Superior temporal gyrus (tissue), 1 donor: ENCODE results near the gene AVPR2.

ENCODE experiments used
- DNase-seq: peaks from one replicate; pipeline ENCODE4 v3.0.0-alpha.2; 2016; ENCODE audit errors: extremely low spot score

The AVPR2 gene

GRCh38 chrX:153871451-153871850 lies 33.0 kb upstream of the AVPR2 start:
- DNase-seq, result no peak

GRCh38 chrX:153871946-153872878 lies 32.3 kb upstream of the AVPR2 start:
- DNase-seq, result no peak

- DNase-seq, result no peak
These were observed 31.0 kb upstream of the AVPR2 start for GRCh38 chrX:153873282-153874084.

GRCh38 chrX:153874085-153874365 lies 30.4 kb upstream of the AVPR2 start:
- DNase-seq, result no peak

GRCh38 chrX:153874366-153875125 lies 29.9 kb upstream of the AVPR2 start:
- no peak for DNase-seq

- DNase-seq, result peak; percentile 33
These were observed 28.9 kb upstream of the AVPR2 start for GRCh38 chrX:153875391-153876111.

- DNase-seq, result no peak
These were observed 28.4 kb upstream of the AVPR2 start for GRCh38 chrX:153876112-153876491.

GRCh38 chrX:153877571-153878261 lies 26.8 kb upstream of the AVPR2 start:
- no peak for DNase-seq

GRCh38 chrX:153878345-153878744 lies 26.1 kb upstream of the AVPR2 start:
- no peak for DNase-seq

- no peak for DNase-seq
These were observed 25.4 kb upstream of the AVPR2 start for GRCh38 chrX:153878969-153879653.

- no peak for DNase-seq
These were observed 24.6 kb upstream of the AVPR2 start for GRCh38 chrX:153879741-153880439.

GRCh38 chrX:153880440-153880815 lies 24.0 kb upstream of the AVPR2 start:
- DNase-seq, result no peak

GRCh38 chrX:153881281-153881680 lies 23.2 kb upstream of the AVPR2 start:
- no peak for DNase-seq

GRCh38 chrX:153882086-153882498 lies 22.4 kb upstream of the AVPR2 start:
- DNase-seq, result no peak

GRCh38 chrX:153882557-153882956 lies 21.9 kb upstream of the AVPR2 start:
- no peak for DNase-seq

GRCh38 chrX:153883163-153883843 lies 21.2 kb upstream of the AVPR2 start:
- no peak for DNase-seq

- no peak for DNase-seq
These were observed 20.3 kb upstream of the AVPR2 start for GRCh38 chrX:153884136-153884535.

GRCh38 chrX:153884590-153884989 lies 19.9 kb upstream of the AVPR2 start:
- no peak for DNase-seq

GRCh38 chrX:153885208-153885787 lies 19.2 kb upstream of the AVPR2 start:
- no peak for DNase-seq
